ENCODE measurements around the gene C6orf89. TPM values are rescaled to one million over a fixed set of nuclear protein-coding genes. Genes with fewer than 3 reads are reported as not detected.

Gene C6orf89
- total and polyA plus RNA-seq, 2 of the 13 experiments (the other 11 are each of a cell fraction or from before 2014, with no cell fraction given) = 22.1 to 32.2 TPM

- TF ChIP-seq STAG1 (CRISPR knock-in tag; IDR thresholded peaks at IDR 0.05) (peak; percentile 35), MXI1 (IDR thresholded peaks at IDR 0.05; ENCODE audit: borderline replicate concordance, low read depth, low read length) (no peak), XRCC5 (optimal IDR thresholded peaks at IDR 0.05; ENCODE audit: low read length) (peak; percentile 34), ZNF501 (CRISPR knock-in tag; IDR thresholded peaks at IDR 0.05) (peak; percentile 51; the same call in 1 of the 2 replicates), CBX5 (CRISPR knock-in tag; IDR thresholded peaks at IDR 0.05; ENCODE audit: borderline replicate concordance) (peak; percentile 41; the same call in 1 of the 2 replicates), SP5 (CRISPR knock-in tag; IDR thresholded peaks at IDR 0.05; ENCODE audit: borderline replicate concordance, low read depth) (0 out of 2 replicates have a peak, but pooled peaks have one; percentile 10), MAFG (CRISPR knock-in tag; IDR thresholded peaks at IDR 0.05) (no peak), ZIK1 (CRISPR knock-in tag; IDR thresholded peaks at IDR 0.05; ENCODE audit: borderline replicate concordance, low read depth) (no peak), ZKSCAN8 (CRISPR knock-in tag; IDR thresholded peaks at IDR 0.05; ENCODE audit: borderline replicate concordance) (no peak), ERF (CRISPR knock-in tag; IDR thresholded peaks at IDR 0.05) (0 out of 2 replicates have a peak, but pooled peaks have one; percentile 35), SNAPC2 (CRISPR knock-in tag; IDR thresholded peaks at IDR 0.05) (no peak), ZKSCAN5 (CRISPR knock-in tag; IDR thresholded peaks at IDR 0.05) (peak; percentile 85), TBX2 (CRISPR knock-in tag; IDR thresholded peaks at IDR 0.05; ENCODE audit: borderline replicate concordance) (0 out of 2 replicates have a peak, but pooled peaks have one; percentile 22), MAZ (IDR thresholded peaks at IDR 0.05; ENCODE audit: borderline replicate concordance, low read depth, low read length) (no peak), MAZ (CRISPR knock-in tag; IDR thresholded peaks at IDR 0.05; ENCODE audit: low read depth) (0 out of 2 replicates have a peak, but pooled peaks have one; percentile 12), NFATC3 (CRISPR knock-in tag; IDR thresholded peaks at IDR 0.05) (no peak), SMC3 (IDR thresholded peaks at IDR 0.05; ENCODE audit: low read length) (peak; percentile 10; the same call in 1 of the 2 replicates), HNF1B (CRISPR knock-in tag; IDR thresholded peaks at IDR 0.05) (0 out of 2 replicates have a peak, but pooled peaks have one; percentile 36), ZNF263 (CRISPR knock-in tag; IDR thresholded peaks at IDR 0.05) (peak; percentile 88), FOSL1 (CRISPR knock-in tag; IDR thresholded peaks at IDR 0.05; ENCODE audit: borderline replicate concordance) (no peak), ZNF30 (CRISPR knock-in tag; IDR thresholded peaks at IDR 0.05) (no peak), ZSCAN5A (CRISPR knock-in tag; IDR thresholded peaks at IDR 0.05; ENCODE audit: borderline replicate concordance) (no peak)
- TF ChIP-seq, protein P1, sequence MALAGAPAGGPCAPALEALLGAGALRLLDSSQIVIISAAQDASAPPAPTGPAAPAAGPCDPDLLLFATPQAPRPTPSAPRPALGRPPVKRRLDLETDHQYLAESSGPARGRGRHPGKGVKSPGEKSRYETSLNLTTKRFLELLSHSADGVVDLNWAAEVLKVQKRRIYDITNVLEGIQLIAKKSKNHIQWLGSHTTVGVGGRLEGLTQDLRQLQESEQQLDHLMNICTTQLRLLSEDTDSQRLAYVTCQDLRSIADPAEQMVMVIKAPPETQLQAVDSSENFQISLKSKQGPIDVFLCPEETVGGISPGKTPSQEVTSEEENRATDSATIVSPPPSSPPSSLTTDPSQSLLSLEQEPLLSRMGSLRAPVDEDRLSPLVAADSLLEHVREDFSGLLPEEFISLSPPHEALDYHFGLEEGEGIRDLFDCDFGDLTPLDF (CRISPR knock-in tag; IDR thresholded peaks at IDR 0.05) = no peak
Observed at GRCh38 chr6:36836111-36837021, 49.4 kb upstream of the C6orf89 start (continued).

Data from HepG2 (cell line).